H9 (cell line): ENCODE measurements around the gene FAM83E. TPM values are rescaled to one million over a fixed set of nuclear protein-coding genes. Genes with fewer than 3 reads are reported as not detected.

Experiments
- DNase-seq: peaks from one replicate; pipeline ENCODE4 v3.0.0-alpha.2; 2017
- H2AFZ ChIP-seq: one replicate; pipeline ENCODE4 v1.6.1; 2013; ENCODE audit warnings: mild to moderate bottlenecking, low read length, control low read depth, moderate library complexity
- H2AK5ac ChIP-seq: 2 replicates; pipeline ENCODE4 v1.6.1; 2013; ENCODE audit warnings: low read length, control low read depth, mixed read lengths; ENCODE audit not compliant: insufficient read length
- H2BK120ac ChIP-seq: one replicate; pipeline ENCODE4 v1.6.1; 2013; ENCODE audit warnings: low read depth, mild to moderate bottlenecking, low read length, control low read depth, inconsistent platforms; ENCODE audit not compliant: poor library complexity, severe bottlenecking
- H2BK12ac ChIP-seq: 2 replicates; pipeline ENCODE4 v1.6.1; 2013; ENCODE audit warnings: low read length, control low read depth, mixed read lengths, low read depth; ENCODE audit not compliant: insufficient read length
- H2BK15ac ChIP-seq: 2 replicates; pipeline ENCODE4 v1.6.1; 2013; ENCODE audit warnings: low read depth, low read length, control low read depth
- H2BK20ac ChIP-seq: one replicate; pipeline ENCODE4 v1.6.1; 2013; ENCODE audit warnings: low read depth, mild to moderate bottlenecking, low read length, control low read depth, inconsistent platforms; ENCODE audit not compliant: poor library complexity, severe bottlenecking
- H2BK5ac ChIP-seq: 2 replicates; pipeline ENCODE4 v1.6.1; 2013; ENCODE audit warnings: low read length, control low read depth, mixed read lengths; ENCODE audit not compliant: insufficient read length
- H3K14ac ChIP-seq: 2 replicates; pipeline ENCODE4 v1.6.1; 2013; ENCODE audit warnings: low read length, control low read depth; ENCODE audit not compliant: insufficient read depth
- H3K18ac ChIP-seq: 2 replicates; pipeline ENCODE4 v1.6.1; 2013; ENCODE audit warnings: low read depth, mild to moderate bottlenecking, mixed read lengths, low read length, control low read depth; ENCODE audit not compliant: insufficient read length
- H3K23ac ChIP-seq: 2 replicates; pipeline ENCODE4 v1.6.1; 2013; ENCODE audit warnings: low read length, control low read depth, mixed read lengths, low read depth; ENCODE audit not compliant: insufficient read length
- H3K23me2 ChIP-seq: 2 replicates; pipeline ENCODE4 v1.6.1; 2013; ENCODE audit warnings: low read depth, mild to moderate bottlenecking, mixed read lengths, low read length, control low read depth; ENCODE audit not compliant: insufficient read length, poor library complexity, severe bottlenecking
- H3K27ac ChIP-seq: 2 replicates; pipeline ENCODE4 v1.5.1; 2013; ENCODE audit warnings: low read length, control low read depth, mixed read lengths, low read depth; ENCODE audit not compliant: insufficient read length
- H3K27me3 ChIP-seq: 2 replicates; pipeline ENCODE4 v1.6.1; 2013; ENCODE audit warnings: low read length, control low read depth, inconsistent platforms; ENCODE audit not compliant: insufficient read depth
- H3K4ac ChIP-seq: 2 replicates; pipeline ENCODE4 v1.6.1; 2013; ENCODE audit warnings: low read depth, mild to moderate bottlenecking, control low read depth, inconsistent platforms, low read length, moderate library complexity
- H3K4me1 ChIP-seq: 2 replicates; pipeline ENCODE4 v1.6.1; 2013; ENCODE audit warnings: low read length, control low read depth, inconsistent platforms; ENCODE audit not compliant: insufficient read depth
- H3K4me2 ChIP-seq: 2 replicates; pipeline ENCODE4 v1.6.1; 2013; ENCODE audit warnings: low read length, control low read depth, mixed read lengths; ENCODE audit not compliant: insufficient read length, insufficient read depth
- H3K56ac ChIP-seq: 2 replicates; pipeline ENCODE4 v1.6.1; 2013; ENCODE audit warnings: low read depth, mild to moderate bottlenecking, mixed read lengths, low read length, control low read depth; ENCODE audit not compliant: insufficient read length
- H3K79me1 ChIP-seq: 2 replicates; pipeline ENCODE4 v1.6.1; 2013; ENCODE audit warnings: low read depth, mild to moderate bottlenecking, moderate library complexity, low read length, control low read depth, inconsistent platforms; ENCODE audit not compliant: insufficient read depth, poor library complexity, severe bottlenecking
- H3K79me2 ChIP-seq: 2 replicates; pipeline ENCODE4 v1.6.1; 2013; ENCODE audit warnings: low read length, control low read depth, inconsistent platforms; ENCODE audit not compliant: insufficient read depth
- H3K9ac ChIP-seq: 2 replicates; pipeline ENCODE4 v1.6.1; 2013; ENCODE audit warnings: low read length, control low read depth, mixed read lengths; ENCODE audit not compliant: insufficient read length; ENCODE audit errors: extremely low read depth
- H3K9me3 ChIP-seq: one replicate; pipeline ENCODE4 v1.6.1; 2013; ENCODE audit warnings: low read depth, low read length, inconsistent platforms; ENCODE audit not compliant: control insufficient read depth
- H3T11ph ChIP-seq: one replicate; pipeline ENCODE4 v1.6.1; 2013; ENCODE audit warnings: mild to moderate bottlenecking, low read length, control low read depth, inconsistent platforms
- H4K20me1 ChIP-seq: one replicate; pipeline ENCODE4 v1.6.1; 2013; ENCODE audit not compliant: control insufficient read depth, insufficient read length, insufficient read depth
- H4K5ac ChIP-seq: 2 replicates; pipeline ENCODE4 v1.6.1; 2013; ENCODE audit warnings: low read depth, mild to moderate bottlenecking, mixed read lengths, low read length, control low read depth; ENCODE audit not compliant: insufficient read length
- H4K8ac ChIP-seq: replicated peaks from 2 replicates; pipeline ENCODE4 v1.6.1; 2013; ENCODE audit warnings: low read length, control low read depth, mixed read lengths, low read depth; ENCODE audit not compliant: insufficient read length
- H4K91ac ChIP-seq: 2 replicates; pipeline ENCODE4 v1.6.1; 2013; ENCODE audit warnings: low read depth, mild to moderate bottlenecking, moderate library complexity, mixed read lengths, low read length, control low read depth; ENCODE audit not compliant: insufficient read length
- H3K27ac Mint-ChIP-seq, 3 experiments: 2 replicates in 2 of 3; 3 replicates in 1 of 3; pipeline ENCODE4 v1.8.0; 2020 to 2021; ENCODE audit warnings: mixed read lengths in 3 of 3, mild to moderate bottlenecking in 1 of 3, moderate library complexity in 1 of 3
- H3K27me3 Mint-ChIP-seq: 2 replicates; pipeline ENCODE4 v1.8.0; 2021; ENCODE audit warnings: low read depth, mild to moderate bottlenecking, moderate library complexity, mixed read lengths
- H3K36me3 Mint-ChIP-seq, 3 experiments: 2 replicates in 2 of 3; 3 replicates in 1 of 3; pipeline ENCODE4 v1.8.0; 2020 to 2021; ENCODE audit warnings: low read depth in 3 of 3, mixed read lengths in 3 of 3; ENCODE audit not compliant: insufficient read depth in 1 of 3
- H3K4me1 Mint-ChIP-seq, 2 experiments: 2 replicates each; pipeline ENCODE4 v1.8.0; 2020; ENCODE audit warnings: mixed read lengths in 2 of 2
- H3K4me3 Mint-ChIP-seq, 2 experiments: 2 replicates in 1 of 2; 3 replicates in 1 of 2; pipeline ENCODE4 v1.8.0; 2020 to 2021; ENCODE audit warnings: mild to moderate bottlenecking in 2 of 2, mixed read lengths in 2 of 2, moderate library complexity in 1 of 2
- H3K9me3 Mint-ChIP-seq, 2 experiments: 2 replicates in 1 of 2; 3 replicates in 1 of 2; pipeline ENCODE4 v1.8.0; 2020; ENCODE audit warnings: mild to moderate bottlenecking in 2 of 2, mixed read lengths in 2 of 2, moderate library complexity in 1 of 2
- WGBS: extraction: QIAGEN DNeasy Blood & Tissue Kit; methylation state at CpG from one replicate; pipeline ENCODE4 v1.1.7; 2013; ENCODE audit warnings: missing lambda C conversion rate, low lambda C conversion rate, mixed read lengths; ENCODE audit not compliant: insufficient read length; ENCODE audit errors: extremely low coverage; 5-methylcytosine and 5-hydroxymethylcytosine counted together
- total RNA-seq: library from RNA; stranded (reverse); gene quantifications from 2 replicates; pipeline ENCODE4 v1.2.1, GENCODE V29; 2021
- TF ChIP-seq, protein P1 (sequence below): fragments of 200-600 bp; sonication (generic); conservative IDR thresholded peaks from 3 replicates; pipeline ENCODE4 v1.8.0; 2021; ENCODE audit warnings: antibody characterized with exemption, mild to moderate bottlenecking

FAM83E gene
- total RNA-seq, 1 experiment from 2014 or later = 9.2 TPM

DNA sequence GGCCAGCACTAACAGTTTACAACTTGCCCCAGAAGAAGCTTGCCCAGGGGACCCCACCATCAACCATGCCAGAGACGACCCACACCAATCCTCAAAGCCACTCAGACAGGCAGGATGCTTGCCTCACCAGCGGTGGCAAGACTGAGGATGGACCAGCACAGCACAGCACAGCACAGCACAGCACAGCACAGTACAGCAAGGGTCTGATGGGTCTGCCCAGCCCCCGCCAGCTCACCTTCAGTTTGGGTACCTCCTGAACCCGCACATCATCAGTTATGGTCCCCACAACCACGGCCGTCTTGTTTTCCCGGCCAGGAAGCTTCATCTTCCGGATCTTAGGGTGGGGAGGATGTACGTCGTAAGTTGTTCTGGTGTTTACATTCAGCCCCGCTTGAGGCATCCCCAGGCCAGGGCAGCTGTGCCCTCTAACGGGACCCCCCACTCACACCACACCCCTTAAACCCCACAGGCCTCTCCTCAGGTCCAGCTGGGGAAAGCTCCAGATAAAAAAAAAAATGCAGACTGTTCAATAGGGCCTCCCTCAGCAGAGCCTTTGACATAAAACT lies 1.7 kb upstream of the FAM83E start:
- no peak overlapping the region for H3K4me2 ChIP-seq

More for the DNA sequence above, 1.7 kb upstream of the FAM83E start:
- Histone ChIP-seq H3K27ac (no peak overlapping the region), H2BK12ac (no peak overlapping the region), H3K79me1 (peaks cover 4% of the 10 kb centered on the region), H3K9me3 (no peaks in the 10 kb centered on the region), H2AFZ (no peak overlapping the region), H3K23me2 (peaks cover 10% of the 10 kb centered on the region), H3K4ac (no peak overlapping the region), H2BK15ac (no peak overlapping the region), H3K56ac (no peak overlapping the region), H2BK20ac (no peak overlapping the region), H3K9ac (peak overlapping the region; percentile 0), H3K27me3 (no peaks in the 10 kb centered on the region), H3K4me1 (peaks cover 3% of the 10 kb centered on the region; the same call in 1 of the 2 replicates), H3T11ph (no peak overlapping the region), H4K20me1 (no peaks in the 10 kb centered on the region), H4K5ac (no peak overlapping the region), H3K14ac (no peak overlapping the region), H4K91ac (no peak overlapping the region), H3K79me2 (peaks cover 18% of the 10 kb centered on the region), H2AK5ac (no peak overlapping the region), H4K8ac (no peak overlapping the region), H3K18ac (no peak overlapping the region), H2BK5ac (no peak overlapping the region), H2BK120ac (no peak overlapping the region), H3K23ac (no peak overlapping the region)
- TF ChIP-seq, protein P1, sequence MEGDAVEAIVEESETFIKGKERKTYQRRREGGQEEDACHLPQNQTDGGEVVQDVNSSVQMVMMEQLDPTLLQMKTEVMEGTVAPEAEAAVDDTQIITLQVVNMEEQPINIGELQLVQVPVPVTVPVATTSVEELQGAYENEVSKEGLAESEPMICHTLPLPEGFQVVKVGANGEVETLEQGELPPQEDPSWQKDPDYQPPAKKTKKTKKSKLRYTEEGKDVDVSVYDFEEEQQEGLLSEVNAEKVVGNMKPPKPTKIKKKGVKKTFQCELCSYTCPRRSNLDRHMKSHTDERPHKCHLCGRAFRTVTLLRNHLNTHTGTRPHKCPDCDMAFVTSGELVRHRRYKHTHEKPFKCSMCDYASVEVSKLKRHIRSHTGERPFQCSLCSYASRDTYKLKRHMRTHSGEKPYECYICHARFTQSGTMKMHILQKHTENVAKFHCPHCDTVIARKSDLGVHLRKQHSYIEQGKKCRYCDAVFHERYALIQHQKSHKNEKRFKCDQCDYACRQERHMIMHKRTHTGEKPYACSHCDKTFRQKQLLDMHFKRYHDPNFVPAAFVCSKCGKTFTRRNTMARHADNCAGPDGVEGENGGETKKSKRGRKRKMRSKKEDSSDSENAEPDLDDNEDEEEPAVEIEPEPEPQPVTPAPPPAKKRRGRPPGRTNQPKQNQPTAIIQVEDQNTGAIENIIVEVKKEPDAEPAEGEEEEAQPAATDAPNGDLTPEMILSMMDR = no peak
- no CpG with 5 or more reads among the region's 12 CpGs for WGBS
- peak overlapping the region; percentile 77 to 96 (median 89) for H3K27ac Mint-ChIP-seq
- H3K36me3 Mint-ChIP-seq = peaks cover 38 to 60% (median 56%) of the 10 kb centered on the region in 3 experiments
- no peaks in the 10 kb centered on the region; the same call in 1 of the 2 replicates for H3K27me3 Mint-ChIP-seq
- H3K4me3 Mint-ChIP-seq = peak overlapping the region; percentile 97 to 99
- H3K4me1 Mint-ChIP-seq = peaks cover 40 to 54% of the 10 kb centered on the region in 2 experiments
- DNase-seq = peak; percentile 28
- H3K9me3 Mint-ChIP-seq = no peaks in the 10 kb centered on the region; a peak in 1 of 5 replicates
